Stimulated activated naive CD4-positive, alpha-beta T cell (primary cell): Measurements from ENCODE around the gene NANP.

Experiments used
- DNase-seq, 6 experiments: peaks; one replicate each; lab custom pipeline; 2025; lab: John Stamatoyannopoulos, UW

Gene NANP

GRCh38 chr20:25571240-25571639, 52.6 kb downstream of the NANP start:
- DNase-seq: no peak

GRCh38 chr20:25570148-25570530, 53.7 kb downstream of the NANP start:
- DNase-seq: no peak

GRCh38 chr20:25567286-25567685, 56.5 kb downstream of the NANP start:
- DNase-seq: no peak

- no peak for DNase-seq
Measured at GRCh38 chr20:25566821-25567220, 57.0 kb downstream of the NANP start.

GRCh38 chr20:25565578-25566157, 58.1 kb downstream of the NANP start:
- DNase-seq: no peak

GRCh38 chr20:25563876-25564275, 59.9 kb downstream of the NANP start:
- DNase-seq: no peak

GRCh38 chr20:25563362-25563761, 60.5 kb downstream of the NANP start:
- DNase-seq: no peak
